Measurements from ENCODE around the gene KIF18A. TPM values are rescaled to one million over a fixed set of nuclear protein-coding genes. Genes with fewer than 3 reads are reported as not detected.

The KIF18A gene
- total and polyA plus RNA-seq, 4 donors, result 3.3 to 8.5 (median 4.6) TPM

- Histone ChIP-seq H3K9me3 (ENCODE audit: control insufficient read depth, insufficient read depth, low read length) (no peaks in the 10 kb centered on the region), H3K27me3 (ENCODE audit: control insufficient read depth, insufficient read depth, low read length) (no peaks in the 10 kb centered on the region), H3K4me3 (ENCODE audit: low read depth, low read length) (no peak overlapping the region), H3K36me3 (ENCODE audit: control insufficient read depth, insufficient read depth, low read length) (no peaks in the 10 kb centered on the region), H3K4me1 (ENCODE audit: control insufficient read depth, insufficient read depth, low read length) (no peaks in the 10 kb centered on the region), H3K27ac (ENCODE audit: low read depth, low read length) (no peak overlapping the region)
- no peak for DNase-seq (ENCODE audit: low read depth in 4 of 6, low spot score in 6 of 6)
These were observed 49.6 kb downstream of the KIF18A start for GRCh38 chr11:28058333-28058732.

GRCh38 chr11:28054821-28055220 lies 53.1 kb downstream of the KIF18A start:
- DNase-seq (ENCODE audit: low read depth in 4 of 6, low spot score in 6 of 6), result no peak
- no peaks in the 10 kb centered on the region for H3K27me3 ChIP-seq (ENCODE audit: control insufficient read depth, insufficient read depth, low read length)
- no peak overlapping the region for H3K27ac ChIP-seq (ENCODE audit: low read depth, low read length)
- H3K4me1 ChIP-seq (ENCODE audit: control insufficient read depth, insufficient read depth, low read length), result no peaks in the 10 kb centered on the region
- H3K9me3 ChIP-seq (ENCODE audit: control insufficient read depth, insufficient read depth, low read length), result no peaks in the 10 kb centered on the region
- no CpG with 5 or more reads among the region's 2 CpGs for WGBS (ENCODE audit: insufficient coverage)
- no peak overlapping the region for H3K4me3 ChIP-seq (ENCODE audit: low read depth, low read length)
- H3K36me3 ChIP-seq (ENCODE audit: control insufficient read depth, insufficient read depth, low read length), result no peaks in the 10 kb centered on the region

GRCh38 chr11:28049338-28050216 lies 58.4 kb downstream of the KIF18A start:
- Histone ChIP-seq H3K4me1 (ENCODE audit: control insufficient read depth, insufficient read depth, low read length) (no peaks in the 10 kb centered on the region), H3K36me3 (ENCODE audit: control insufficient read depth, insufficient read depth, low read length) (no peaks in the 10 kb centered on the region), H3K9me3 (ENCODE audit: control insufficient read depth, insufficient read depth, low read length) (no peaks in the 10 kb centered on the region), H3K27ac (ENCODE audit: low read depth, low read length) (no peak overlapping the region), H3K4me3 (ENCODE audit: low read depth, low read length) (no peak overlapping the region), H3K27me3 (ENCODE audit: control insufficient read depth, insufficient read depth, low read length) (no peaks in the 10 kb centered on the region)
- 79% methylated on average over 2 of the region's 5 CpGs for WGBS (ENCODE audit: insufficient coverage)
- no peak for DNase-seq (ENCODE audit: low read depth in 4 of 6, low spot score in 6 of 6)

GRCh38 chr11:28048812-28049211 lies 59.1 kb downstream of the KIF18A start:
- no peak overlapping the region for H3K27ac ChIP-seq (ENCODE audit: low read depth, low read length)
- H3K36me3 ChIP-seq (ENCODE audit: control insufficient read depth, insufficient read depth, low read length), result no peaks in the 10 kb centered on the region
- H3K4me1 ChIP-seq (ENCODE audit: control insufficient read depth, insufficient read depth, low read length), result no peaks in the 10 kb centered on the region
- no peaks in the 10 kb centered on the region for H3K27me3 ChIP-seq (ENCODE audit: control insufficient read depth, insufficient read depth, low read length)
- H3K4me3 ChIP-seq (ENCODE audit: low read depth, low read length), result no peak overlapping the region
- H3K9me3 ChIP-seq (ENCODE audit: control insufficient read depth, insufficient read depth, low read length), result no peaks in the 10 kb centered on the region
- no peak for DNase-seq (ENCODE audit: low read depth in 4 of 6, low spot score in 6 of 6)

GRCh38 chr11:28043930-28044709 lies 63.8 kb downstream of the KIF18A start:
- Histone ChIP-seq H3K36me3 (ENCODE audit: control insufficient read depth, insufficient read depth, low read length) (no peaks in the 10 kb centered on the region), H3K27ac (ENCODE audit: low read depth, low read length) (no peak overlapping the region), H3K9me3 (ENCODE audit: control insufficient read depth, insufficient read depth, low read length) (no peaks in the 10 kb centered on the region), H3K27me3 (ENCODE audit: control insufficient read depth, insufficient read depth, low read length) (no peaks in the 10 kb centered on the region), H3K4me3 (ENCODE audit: low read depth, low read length) (no peak overlapping the region), H3K4me1 (ENCODE audit: control insufficient read depth, insufficient read depth, low read length) (no peaks in the 10 kb centered on the region)
- no CpG with 5 or more reads among the region's 3 CpGs for WGBS (ENCODE audit: insufficient coverage)
- DNase-seq (ENCODE audit: low read depth in 4 of 6, low spot score in 6 of 6), result no peak

- Histone ChIP-seq H3K36me3 (ENCODE audit: control insufficient read depth, insufficient read depth, low read length) (no peaks in the 10 kb centered on the region), H3K27me3 (ENCODE audit: control insufficient read depth, insufficient read depth, low read length) (no peaks in the 10 kb centered on the region), H3K4me1 (ENCODE audit: control insufficient read depth, insufficient read depth, low read length) (no peaks in the 10 kb centered on the region), H3K4me3 (ENCODE audit: low read depth, low read length) (no peak overlapping the region), H3K27ac (ENCODE audit: low read depth, low read length) (no peak overlapping the region), H3K9me3 (ENCODE audit: control insufficient read depth, insufficient read depth, low read length) (no peaks in the 10 kb centered on the region)
- DNase-seq (ENCODE audit: low read depth in 4 of 6, low spot score in 6 of 6), result no peak
- no CpG with 5 or more reads among the region's 2 CpGs for WGBS (ENCODE audit: insufficient coverage)
These were observed 67.6 kb downstream of the KIF18A start for GRCh38 chr11:28040384-28040783.

- H3K27me3 ChIP-seq (ENCODE audit: control insufficient read depth, insufficient read depth, low read length), result no peaks in the 10 kb centered on the region
- DNase-seq (ENCODE audit: low read depth in 4 of 6, low spot score in 6 of 6), result no peak
- WGBS (ENCODE audit: insufficient coverage), result no CpG with 5 or more reads among the region's 1 CpG
- H3K27ac ChIP-seq (ENCODE audit: low read depth, low read length), result no peak overlapping the region
- no peaks in the 10 kb centered on the region for H3K4me1 ChIP-seq (ENCODE audit: control insufficient read depth, insufficient read depth, low read length)
- no peaks in the 10 kb centered on the region for H3K36me3 ChIP-seq (ENCODE audit: control insufficient read depth, insufficient read depth, low read length)
- H3K9me3 ChIP-seq (ENCODE audit: control insufficient read depth, insufficient read depth, low read length), result no peaks in the 10 kb centered on the region
- H3K4me3 ChIP-seq (ENCODE audit: low read depth, low read length), result no peak overlapping the region
These were observed 69.2 kb downstream of the KIF18A start for GRCh38 chr11:28038775-28039174.

- no CpG with 5 or more reads among the region's 2 CpGs for WGBS (ENCODE audit: insufficient coverage)
- H3K36me3 ChIP-seq (ENCODE audit: control insufficient read depth, insufficient read depth, low read length), result no peaks in the 10 kb centered on the region
These were observed 81.2 kb downstream of the KIF18A start for GRCh38 chr11:28026634-28027290.

GRCh38 chr11:28017816-28018215 lies 90.1 kb downstream of the KIF18A start:
- no CpG with 5 or more reads among the region's 2 CpGs for WGBS (ENCODE audit: insufficient coverage)
- no peak for DNase-seq (ENCODE audit: low read depth in 4 of 6, low spot score in 6 of 6)
- no peak overlapping the region for H3K27ac ChIP-seq (ENCODE audit: low read depth, low read length)

More at GRCh38 chr11:28026634-28027290, 81.2 kb downstream of the KIF18A start:
- Histone ChIP-seq H3K27me3 (ENCODE audit: control insufficient read depth, insufficient read depth, low read length) (no peaks in the 10 kb centered on the region), H3K27ac (ENCODE audit: low read depth, low read length) (no peak overlapping the region), H3K4me3 (ENCODE audit: low read depth, low read length) (no peak overlapping the region), H3K9me3 (ENCODE audit: control insufficient read depth, insufficient read depth, low read length) (no peaks in the 10 kb centered on the region), H3K4me1 (ENCODE audit: control insufficient read depth, insufficient read depth, low read length) (no peaks in the 10 kb centered on the region)
- DNase-seq (ENCODE audit: low read depth in 4 of 6, low spot score in 6 of 6), result no peak

More at GRCh38 chr11:28017816-28018215, 90.1 kb downstream of the KIF18A start:
- H3K9me3 ChIP-seq (ENCODE audit: control insufficient read depth, insufficient read depth, low read length), result no peaks in the 10 kb centered on the region
- no peaks in the 10 kb centered on the region for H3K27me3 ChIP-seq (ENCODE audit: control insufficient read depth, insufficient read depth, low read length)
- no peak overlapping the region for H3K4me3 ChIP-seq (ENCODE audit: low read depth, low read length)
- no peaks in the 10 kb centered on the region for H3K36me3 ChIP-seq (ENCODE audit: control insufficient read depth, insufficient read depth, low read length)
- no peaks in the 10 kb centered on the region for H3K4me1 ChIP-seq (ENCODE audit: control insufficient read depth, insufficient read depth, low read length)

Measured in spinal cord (tissue), 10 donors.